Hematopoietic multipotent progenitor cell treated with erythropoietin and hydrocortisone succinate and interleukin-3 and kit ligand, for 17 days (in vitro differentiated cells): Measurements from ENCODE around the gene OLFML1.
"Not testable (repeated sequence)": the region's sequence is repeated elsewhere in the genome, so short reads cannot be mapped to it uniquely, and the experiment has no call there.

Experiments used
- DNase-seq: peaks from one replicate; pipeline ENCODE4 v3.0.0-alpha.2; 2015; ENCODE audit warnings: low spot score

The OLFML1 gene

GRCh38 chr11:7512525-7513233 is 27.4 kb downstream of the OLFML1 start:
- DNase-seq: no peak

DNA sequence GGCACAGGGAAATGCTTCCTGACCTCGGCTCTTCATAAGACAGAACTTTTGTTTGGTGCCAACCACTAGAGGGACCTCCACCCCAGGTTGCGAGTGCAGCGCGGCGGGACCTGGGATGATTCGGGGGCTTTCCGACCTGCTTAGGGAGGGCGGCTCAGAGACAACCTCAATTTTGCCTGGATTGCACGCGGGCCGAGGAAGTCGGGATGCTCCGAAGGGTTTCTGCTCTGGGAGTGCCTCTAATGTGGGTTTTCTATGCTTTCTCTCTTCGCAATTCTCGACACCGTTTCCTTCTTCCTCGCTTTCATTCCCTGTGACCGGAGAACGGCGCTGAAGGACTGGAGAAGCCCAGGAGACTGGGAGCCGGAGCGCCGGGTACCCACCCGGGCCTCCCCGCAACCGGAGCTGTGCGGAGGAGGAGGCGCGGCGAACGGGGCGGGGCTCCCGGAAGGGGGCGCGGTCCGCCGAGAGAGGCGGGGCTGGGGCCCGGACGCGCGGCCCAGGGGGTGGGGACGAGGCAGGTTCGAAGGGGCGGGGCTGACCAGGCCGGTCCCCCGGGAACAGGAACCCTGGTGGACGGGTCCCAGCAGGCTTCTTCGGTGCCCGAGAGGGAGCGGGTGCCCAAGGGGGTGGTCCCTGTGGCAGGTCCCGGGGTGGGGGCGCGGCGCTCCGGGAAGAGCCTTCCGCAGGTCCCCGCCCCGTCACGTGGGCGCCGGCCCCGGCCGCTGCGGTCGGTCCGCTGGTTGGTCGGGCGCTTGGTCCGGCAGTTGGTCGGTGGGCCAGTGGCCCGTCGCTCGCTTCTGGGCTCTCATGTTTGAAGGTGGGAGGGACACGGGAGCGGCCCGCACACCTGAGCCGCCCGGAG is 28.2 kb downstream of the OLFML1 start, which contains the start of gene PPFIBP2:
Gene PPFIBP2, plus strand, starts transcription at position 766 of the 865 bp plus-strand sequence. CDS start 35,477 bp downstream, outside the sequence.
- peak; percentile 75 for DNase-seq

DNA sequence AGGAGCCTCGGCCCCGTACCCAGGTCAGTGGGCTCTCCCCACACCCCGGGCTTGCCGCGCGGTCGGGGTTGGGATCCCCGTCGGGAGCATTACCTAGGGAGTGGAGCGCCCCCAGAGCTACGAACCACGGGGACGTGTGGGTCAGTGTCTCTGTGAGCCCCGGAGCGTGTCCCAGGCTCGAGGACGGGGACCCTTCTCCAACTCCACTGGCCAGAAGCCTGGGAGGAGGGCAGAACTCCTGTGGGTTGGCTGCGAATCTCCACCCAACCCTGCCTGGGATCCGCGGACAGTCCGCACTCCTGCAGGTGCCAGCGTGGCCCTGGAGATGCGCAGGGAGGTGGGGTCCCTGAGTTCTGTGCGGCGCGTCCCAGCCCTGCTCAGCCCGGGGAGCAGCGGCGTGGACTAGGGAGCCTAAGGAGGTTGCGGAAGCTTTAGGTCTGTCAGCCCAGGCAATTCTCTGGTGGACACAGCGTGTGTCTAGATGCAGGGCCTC is 28.8 kb downstream of the OLFML1 start:
- DNase-seq: no peak

DNA sequence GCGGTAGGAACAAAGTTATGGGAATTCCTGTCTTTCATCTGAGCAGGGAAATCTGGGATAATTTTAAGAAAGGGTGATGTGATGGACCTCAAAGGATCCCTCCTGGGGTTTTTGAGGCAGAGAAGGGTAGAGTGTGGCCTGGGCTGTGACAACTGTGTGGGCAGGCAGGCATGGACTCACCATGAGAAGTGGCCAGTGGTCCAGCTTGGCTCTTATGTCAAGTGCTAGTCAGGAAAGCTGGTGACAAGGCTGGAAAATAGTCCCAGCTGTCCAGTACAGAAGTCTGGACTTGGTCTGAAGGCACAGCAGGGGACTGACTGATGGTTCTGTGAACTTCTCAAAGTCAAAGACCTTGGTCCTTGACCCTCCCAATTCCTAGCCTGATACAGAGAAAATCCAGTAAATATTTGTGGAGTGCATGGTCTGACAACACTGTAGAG is 30.2 kb downstream of the OLFML1 start:
- DNase-seq: no peak

- no peak for DNase-seq
These were observed 31.2 kb downstream of the OLFML1 start for GRCh38 chr11:7516475-7516874.

- not testable (repeated sequence) for DNase-seq
These were observed 32.4 kb downstream of the OLFML1 start for GRCh38 chr11:7517743-7518142.

GRCh38 chr11:7518811-7519562 is 33.7 kb downstream of the OLFML1 start:
- no peak for DNase-seq

DNA sequence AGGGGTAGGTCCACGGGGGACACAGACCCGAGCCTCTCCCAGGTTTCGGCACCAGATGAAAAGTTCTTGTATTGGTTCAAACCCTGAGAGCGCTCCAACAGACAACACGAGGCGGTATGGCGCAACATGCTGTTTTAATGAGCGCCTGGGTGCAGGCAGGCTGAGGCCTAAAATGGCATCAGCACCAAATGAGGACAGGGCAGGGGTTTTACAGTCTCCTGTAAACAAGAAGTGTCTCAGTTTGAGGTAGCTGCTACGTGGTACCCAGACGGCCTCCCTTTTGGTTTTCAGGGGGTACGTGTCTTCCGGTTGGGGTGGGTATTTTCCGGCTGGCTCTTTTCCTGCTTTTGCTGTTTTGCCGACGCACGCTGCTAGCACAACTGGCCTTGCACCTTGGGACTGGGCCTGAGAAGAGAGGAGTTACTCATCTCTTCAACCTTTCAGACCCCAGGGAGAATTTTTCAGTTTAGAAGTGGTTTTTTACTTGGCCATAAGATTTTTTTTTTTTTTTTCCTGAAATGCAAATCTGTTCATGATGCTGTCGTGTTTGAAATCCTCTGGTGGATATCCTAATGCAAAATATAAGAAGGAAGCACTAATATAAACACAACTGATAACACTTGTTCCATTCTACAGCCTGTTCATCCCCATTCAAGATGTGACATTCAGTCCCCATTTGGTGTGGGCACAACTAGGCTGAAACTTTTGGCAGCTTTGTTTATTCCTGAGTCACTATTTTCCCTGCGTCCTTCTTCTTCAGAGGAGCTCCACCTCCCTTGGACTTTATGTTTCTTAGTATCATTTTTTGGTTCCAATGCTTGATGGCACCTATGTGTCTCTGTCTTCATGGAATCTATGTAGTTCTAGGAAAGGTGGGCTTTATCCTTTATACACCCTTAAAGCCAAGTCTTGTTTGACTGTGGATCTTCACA is 35.0 kb downstream of the OLFML1 start:
- no peak for DNase-seq

DNA sequence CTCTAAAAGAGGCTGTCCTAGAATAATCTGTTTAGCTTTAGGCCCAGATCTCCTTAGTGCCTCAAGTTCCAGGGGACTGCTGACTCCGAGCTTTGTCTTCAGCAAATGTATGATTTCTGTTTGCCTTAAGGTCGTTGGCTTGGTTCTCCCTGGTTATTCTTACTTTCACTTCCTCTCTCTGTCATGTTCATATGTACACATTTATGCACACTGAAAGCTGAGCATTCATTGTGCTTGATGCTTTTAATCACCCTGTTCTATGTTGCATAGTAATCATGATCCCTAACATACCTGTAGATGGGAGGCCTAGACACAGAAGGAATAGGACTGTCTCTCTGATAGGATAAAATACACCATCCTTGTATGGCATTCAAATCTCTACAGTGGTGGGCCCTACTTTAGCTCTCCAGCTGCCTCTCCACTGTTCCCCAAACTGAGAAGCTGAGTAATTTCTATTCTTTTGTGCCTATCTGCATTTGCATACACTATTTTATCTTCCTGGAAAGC is 35.7 kb downstream of the OLFML1 start:
- no peak for DNase-seq

DNA sequence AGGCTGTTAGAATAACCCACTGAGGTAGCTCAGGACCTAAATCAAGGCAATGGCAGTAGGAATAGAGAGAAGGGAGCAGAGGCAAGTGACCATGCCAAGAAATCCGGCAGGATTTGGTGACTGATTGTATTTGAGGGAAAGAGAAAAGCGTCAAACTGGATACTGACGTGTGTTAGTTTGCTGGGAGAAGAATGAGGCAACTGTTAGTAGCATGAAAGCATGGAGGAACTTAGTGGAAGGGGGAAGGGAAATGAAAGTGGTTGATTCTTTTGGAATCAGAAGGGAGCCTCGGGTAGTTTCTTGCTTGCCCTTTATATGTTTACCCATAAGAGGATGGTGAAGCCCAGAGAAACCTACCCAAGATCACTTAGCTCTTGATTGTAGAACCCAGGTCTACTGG is 36.8 kb downstream of the OLFML1 start:
- DNase-seq: no peak

GRCh38 chr11:7522546-7522945 is 37.2 kb downstream of the OLFML1 start:
- DNase-seq: no peak

DNA sequence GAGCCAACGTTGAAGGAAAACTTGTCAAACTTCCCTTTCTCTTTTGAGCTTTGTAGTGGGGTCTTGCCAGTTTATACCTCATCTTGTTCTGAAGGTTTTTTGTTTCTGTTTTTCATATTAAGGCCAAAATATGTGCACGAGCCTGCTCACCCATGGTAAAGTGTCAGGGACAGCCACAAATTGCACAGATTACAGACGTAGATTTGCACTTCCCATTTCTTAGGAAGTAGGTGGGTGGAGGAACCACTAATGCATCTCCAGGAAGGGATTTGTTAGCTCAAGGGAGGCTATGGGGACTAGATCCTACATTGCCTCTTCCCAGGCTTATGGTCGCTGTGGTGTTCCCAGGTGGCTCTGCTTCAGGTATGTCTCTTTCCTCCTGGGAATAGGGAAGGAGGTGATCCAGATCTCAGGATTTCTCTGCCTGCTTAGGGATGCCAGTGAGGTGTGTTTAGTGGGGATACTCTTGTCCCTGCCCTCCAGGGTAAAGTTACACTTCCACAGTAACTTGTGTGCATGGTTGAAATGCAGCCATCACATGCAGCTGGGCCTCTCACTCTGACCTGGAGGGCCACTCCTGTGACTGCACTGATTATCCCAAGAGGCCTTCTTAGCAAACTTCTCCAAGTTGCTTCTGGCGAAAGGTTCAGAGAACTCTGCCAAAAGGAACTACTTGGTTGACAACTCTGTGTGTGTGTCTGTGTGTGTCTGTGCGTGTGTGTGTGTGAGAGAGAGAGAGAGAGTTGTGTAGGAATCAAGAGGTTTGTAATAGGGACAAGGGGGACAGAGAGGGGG is 38.3 kb downstream of the OLFML1 start:
- DNase-seq: no peak

GRCh38 chr11:7524462-7525235 is 39.3 kb downstream of the OLFML1 start:
- DNase-seq: no peak

- no peak for DNase-seq
These were observed 40.1 kb downstream of the OLFML1 start for GRCh38 chr11:7525424-7525823.

DNA sequence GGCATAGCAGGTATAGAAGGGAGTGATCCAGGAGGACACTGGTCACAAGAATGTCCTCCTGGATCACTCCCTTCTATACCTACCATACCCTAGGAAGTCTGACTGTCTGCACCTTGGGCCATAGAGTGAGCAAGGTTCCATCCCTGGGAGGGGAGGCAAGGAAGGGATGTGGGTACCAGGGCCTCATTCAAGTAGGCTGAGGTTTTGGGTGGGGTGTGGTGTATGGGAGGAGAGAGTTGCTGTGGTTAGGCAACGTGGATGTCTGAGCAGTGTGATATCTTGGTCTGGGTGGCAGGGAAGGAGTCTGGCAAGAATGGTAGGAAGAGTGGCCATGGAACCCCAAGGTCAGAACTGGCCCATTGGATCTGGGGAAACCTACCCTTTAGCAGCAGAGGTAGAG is 41.7 kb downstream of the OLFML1 start:
- DNase-seq: no peak

GRCh38 chr11:7528514-7529049 is 43.3 kb downstream of the OLFML1 start:
- DNase-seq: no peak

GRCh38 chr11:7530013-7530640 is 44.8 kb downstream of the OLFML1 start:
- DNase-seq: no peak

GRCh38 chr11:7531011-7531410 is 45.7 kb downstream of the OLFML1 start:
- DNase-seq: no peak
